MM.1S (cell line): Measurements from ENCODE around the gene PCLO.

Experiments
- DNase-seq: peaks from one replicate; pipeline ENCODE4 v3.0.0-alpha.2; 2015
- H2AFZ ChIP-seq: fragments of 300-600 bp; sonication (generic); 2 replicates; pipeline ENCODE4 v1.6.0; 2016; ENCODE audit warnings: antibody characterized with exemption, low read length
- H3F3A ChIP-seq: fragments of 300-600 bp; sonication (generic); 2 replicates; pipeline ENCODE4 v1.6.1; 2016; ENCODE audit warnings: mild to moderate bottlenecking, antibody characterized with exemption, low read length, moderate library complexity, mixed read lengths; ENCODE audit not compliant: insufficient read depth
- H3K27ac ChIP-seq: fragments of 300-600 bp; sonication (generic); 2 replicates; pipeline ENCODE4 v1.5.1; 2016; ENCODE audit warnings: mild to moderate bottlenecking, low read length
- H3K27me3 ChIP-seq: fragments of 300-600 bp; sonication (generic); replicated peaks from 2 replicates; pipeline ENCODE4 v1.6.0; 2016; ENCODE audit warnings: low read length; ENCODE audit not compliant: insufficient read depth
- H3K36me3 ChIP-seq: fragments of 300-600 bp; sonication (generic); replicated peaks from 2 replicates; pipeline ENCODE4 v1.6.1; 2016; ENCODE audit warnings: mild to moderate bottlenecking, low read length, mixed read lengths; ENCODE audit not compliant: insufficient read depth
- H3K4me1 ChIP-seq: fragments of 300-600 bp; sonication (generic); 2 replicates; pipeline ENCODE4 v1.6.1; 2016; ENCODE audit warnings: low read length, mixed read lengths
- H3K4me2 ChIP-seq: fragments of 300-600 bp; sonication (generic); 2 replicates; pipeline ENCODE4 v1.6.0; 2016; ENCODE audit warnings: low read depth, low read length
- H3K4me3 ChIP-seq: fragments of 300-600 bp; sonication (generic); 2 replicates; pipeline ENCODE4 v1.5.1; 2016; ENCODE audit warnings: low read length, mixed read lengths
- H3K79me2 ChIP-seq: fragments of 300-600 bp; sonication (generic); 2 replicates; pipeline ENCODE4 v1.6.1; 2016; ENCODE audit warnings: mixed run types, low read length, mixed read lengths
- H3K9ac ChIP-seq: fragments of 300-600 bp; sonication (generic); 2 replicates; pipeline ENCODE4 v1.6.1; 2016; ENCODE audit warnings: low read length, mixed read lengths
- H3K9me2 ChIP-seq: fragments of 300-600 bp; sonication (generic); replicated peaks from 2 replicates; pipeline ENCODE4 v1.6.1; 2016; ENCODE audit warnings: mild to moderate bottlenecking, low read length, mixed read lengths; ENCODE audit not compliant: insufficient read depth
- H3K9me3 ChIP-seq: fragments of 300-600 bp; sonication (generic); replicated peaks from 2 replicates; pipeline ENCODE4 v1.6.1; 2016; ENCODE audit warnings: mild to moderate bottlenecking, low read length, mixed read lengths; ENCODE audit not compliant: insufficient read depth
- H4K20me1 ChIP-seq: fragments of 300-600 bp; sonication (generic); 2 replicates; pipeline ENCODE4 v1.6.1; 2016; ENCODE audit warnings: mild to moderate bottlenecking, low read length, moderate library complexity, mixed read lengths; ENCODE audit not compliant: insufficient read depth
- CTCF ChIP-seq: fragments of 300-600 bp; sonication (generic); IDR thresholded peaks from 2 replicates; pipeline ENCODE4 v1.5.1; 2016; ENCODE audit warnings: antibody characterized with exemption, low read length, mixed read lengths
- EZH2 ChIP-seq: fragments of 300-600 bp; sonication (generic); optimal IDR thresholded peaks from 2 replicates; pipeline ENCODE3; 2017; ENCODE audit warnings: low read depth, mild to moderate bottlenecking, antibody characterized with exemption, low read length, mixed read lengths
- EZH2phosphoT487 ChIP-seq: fragments of 300-600 bp; sonication (generic); IDR thresholded peaks from 2 replicates; pipeline ENCODE4 v1.6.1; 2018; ENCODE audit warnings: antibody characterized with exemption, low read length

Gene PCLO

GRCh38 chr7:82980130-82980788, 182.4 kb downstream of the PCLO start:
- no peaks in the 10 kb centered on the region for H3K27me3 ChIP-seq
- no peak overlapping the region for H3K9ac ChIP-seq
- H4K20me1 ChIP-seq = no peaks in the 10 kb centered on the region
- H3K79me2 ChIP-seq = no peaks in the 10 kb centered on the region
- no peak overlapping the region for H3K4me3 ChIP-seq
- DNase-seq = no peak
- no peak overlapping the region for H3K4me2 ChIP-seq
- H3F3A ChIP-seq = no peaks in the 10 kb centered on the region
- no peak overlapping the region for H2AFZ ChIP-seq
- no peak overlapping the region for H3K27ac ChIP-seq
- no peaks in the 10 kb centered on the region for H3K9me2 ChIP-seq
- no peaks in the 10 kb centered on the region for H3K36me3 ChIP-seq
- TF ChIP-seq EZH2 (no peak), CTCF (no peak), EZH2phosphoT487 (no peak)
- no peaks in the 10 kb centered on the region for H3K4me1 ChIP-seq
- H3K9me3 ChIP-seq = no peaks in the 10 kb centered on the region

- no peak overlapping the region for H3K27ac ChIP-seq
- DNase-seq = no peak
- H4K20me1 ChIP-seq = no peaks in the 10 kb centered on the region
- H3K4me2 ChIP-seq = no peak overlapping the region
- no peaks in the 10 kb centered on the region for H3K27me3 ChIP-seq
- TF ChIP-seq EZH2phosphoT487 (no peak), CTCF (no peak), EZH2 (no peak)
- H3F3A ChIP-seq = no peaks in the 10 kb centered on the region
- H3K79me2 ChIP-seq = no peaks in the 10 kb centered on the region
- H3K9me2 ChIP-seq = no peaks in the 10 kb centered on the region
- no peaks in the 10 kb centered on the region for H3K4me1 ChIP-seq
- no peaks in the 10 kb centered on the region for H3K9me3 ChIP-seq
- H2AFZ ChIP-seq = no peak overlapping the region
- H3K4me3 ChIP-seq = no peak overlapping the region
- H3K36me3 ChIP-seq = no peaks in the 10 kb centered on the region
- no peak overlapping the region for H3K9ac ChIP-seq
Measured at GRCh38 chr7:82975811-82976468, 186.7 kb downstream of the PCLO start.

GRCh38 chr7:82972135-82972534, 190.5 kb downstream of the PCLO start:
- Histone ChIP-seq H3K79me2 (no peaks in the 10 kb centered on the region), H3K4me1 (no peaks in the 10 kb centered on the region), H3K36me3 (no peaks in the 10 kb centered on the region), H3K27me3 (no peaks in the 10 kb centered on the region), H3K4me2 (no peak overlapping the region), H3K4me3 (no peak overlapping the region), H4K20me1 (no peaks in the 10 kb centered on the region), H3K9ac (no peak overlapping the region), H3K9me3 (no peaks in the 10 kb centered on the region), H2AFZ (no peak overlapping the region), H3K9me2 (no peaks in the 10 kb centered on the region), H3F3A (no peaks in the 10 kb centered on the region), H3K27ac (no peak overlapping the region)
- DNase-seq = no peak
- TF ChIP-seq CTCF (no peak), EZH2 (no peak), EZH2phosphoT487 (no peak)
